ENCODE measurements around the gene TSKU.

GRCh38 chr11:76742902-76743301 lies 40.3 kb upstream of the TSKU start:
- TF ChIP-seq POLR2AphosphoS5 (IDR thresholded peaks at IDR 0.05): no peak
- no peak for TF ChIP-seq CTCF (IDR thresholded peaks at IDR 0.05)
- TF ChIP-seq POLR2A (IDR thresholded peaks at IDR 0.05; ENCODE audit: low read depth): no peak
- TF ChIP-seq EP300 (IDR thresholded peaks at IDR 0.05): no peak
